Retinal pigment epithelial cell (primary cell): ENCODE measurements around the gene ARHGEF11.

Experiments used
- DNase-seq: peaks from one replicate; pipeline ENCODE4 v3.0.0-alpha.2; 2010; ENCODE audit warnings: low read depth
- H3K4me3 ChIP-seq: 2 replicates; pipeline ENCODE4 v1.5.1; 2011; ENCODE audit warnings: mild to moderate bottlenecking, low read length, control low read depth, moderate library complexity
- CTCF ChIP-seq: conservative IDR thresholded peaks from 2 replicates; pipeline ENCODE4 v1.5.1; 2011; ENCODE audit warnings: low read depth, low read length, control low read depth, inconsistent platforms

The ARHGEF11 gene

GRCh38 chr1:156942576-156942975, 103.0 kb downstream of the ARHGEF11 start:
- no peak for DNase-seq
- H3K4me3 ChIP-seq = no peak overlapping the region
- TF ChIP-seq CTCF = no peak

GRCh38 chr1:156942176-156942575, 103.4 kb downstream of the ARHGEF11 start:
- TF ChIP-seq CTCF = no peak
- no peak for DNase-seq
- H3K4me3 ChIP-seq = no peak overlapping the region

- no peak for DNase-seq
- no peak for TF ChIP-seq CTCF
- no peak overlapping the region for H3K4me3 ChIP-seq
These were observed 103.9 kb downstream of the ARHGEF11 start for GRCh38 chr1:156941675-156942074.

GRCh38 chr1:156939786-156940334, 105.7 kb downstream of the ARHGEF11 start:
- TF ChIP-seq CTCF = no peak

GRCh38 chr1:156938813-156939212, 106.7 kb downstream of the ARHGEF11 start:
- H3K4me3 ChIP-seq = no peak overlapping the region
- no peak for DNase-seq
- TF ChIP-seq CTCF = no peak

More at GRCh38 chr1:156939786-156940334, 105.7 kb downstream of the ARHGEF11 start:
- H3K4me3 ChIP-seq = no peak overlapping the region
- DNase-seq = no peak

GRCh38 chr1:156937883-156938282, 107.7 kb downstream of the ARHGEF11 start:
- DNase-seq = no peak
- H3K4me3 ChIP-seq = no peak overlapping the region
- no peak for TF ChIP-seq CTCF

GRCh38 chr1:156936721-156937220, 108.8 kb downstream of the ARHGEF11 start:
- no peak for TF ChIP-seq CTCF
- no peak for DNase-seq

More at GRCh38 chr1:156936721-156937220, 108.8 kb downstream of the ARHGEF11 start:
- no peak overlapping the region for H3K4me3 ChIP-seq
